Right atrium auricular region (tissue), 2 donors: ENCODE data around the gene RAP1A. TPM values are rescaled to one million over a fixed set of nuclear protein-coding genes. Genes with fewer than 3 reads are reported as not detected.
A peak's percentile ranks its signal among the peaks of the same experiment; 100 is the strongest.

Experiments used
- DNase-seq: peaks from one replicate; pipeline ENCODE4 v3.0.0-alpha.2; 2019; ENCODE audit warnings: low spot score
- H3K27ac ChIP-seq, 2 donors: fragments of 200-600 bp; sonication (generic); 1 replicate in 1 of 2; 2 replicates in 1 of 2; pipeline ENCODE4 v1.5.1; 2016 to 2019
- H3K27me3 ChIP-seq, 2 donors: fragments of 200-600 bp; sonication (generic); one replicate each; pipeline versions ENCODE4 v1.5.1 to v1.6.0; 2017 to 2019
- H3K36me3 ChIP-seq: fragments of 200-600 bp; sonication (generic); one replicate; pipeline ENCODE4 v1.5.1; 2016
- H3K4me1 ChIP-seq, 2 donors: fragments of 200-600 bp; sonication (generic); one replicate each; pipeline versions ENCODE4 v1.5.1 to v1.6.0; 2017 to 2019
- H3K4me3 ChIP-seq, 2 donors: fragments of 200-600 bp; sonication (generic); 1 replicate in 1 of 2; 2 replicates in 1 of 2; pipeline ENCODE4 v1.5.1; 2017 to 2019; ENCODE audit warnings: mild to moderate bottlenecking in 1 of 2, moderate library complexity in 1 of 2
- H3K9me3 ChIP-seq, 2 donors: fragments of 200-600 bp; sonication (generic); one replicate each; pipeline ENCODE4 v1.5.1; 2019
- total RNA-seq, 2 donors: library from RNA; depleted of rRNA; stranded (reverse); fragments of >200 nt; gene quantifications; one replicate each; pipeline ENCODE4 v1.1.0, GENCODE V29; 2016
- TF ChIP-seq, protein P1 (sequence below), 2 donors: fragments of 200-600 bp; sonication (generic); IDR thresholded peaks; one replicate each; pipeline ENCODE4 v1.5.1; 2019; ENCODE audit warnings: antibody characterized with exemption in 2 of 2

Gene RAP1A
- 10 to 100 TPM; 62.1 to 72.8 TPM for total RNA-seq

DNA sequence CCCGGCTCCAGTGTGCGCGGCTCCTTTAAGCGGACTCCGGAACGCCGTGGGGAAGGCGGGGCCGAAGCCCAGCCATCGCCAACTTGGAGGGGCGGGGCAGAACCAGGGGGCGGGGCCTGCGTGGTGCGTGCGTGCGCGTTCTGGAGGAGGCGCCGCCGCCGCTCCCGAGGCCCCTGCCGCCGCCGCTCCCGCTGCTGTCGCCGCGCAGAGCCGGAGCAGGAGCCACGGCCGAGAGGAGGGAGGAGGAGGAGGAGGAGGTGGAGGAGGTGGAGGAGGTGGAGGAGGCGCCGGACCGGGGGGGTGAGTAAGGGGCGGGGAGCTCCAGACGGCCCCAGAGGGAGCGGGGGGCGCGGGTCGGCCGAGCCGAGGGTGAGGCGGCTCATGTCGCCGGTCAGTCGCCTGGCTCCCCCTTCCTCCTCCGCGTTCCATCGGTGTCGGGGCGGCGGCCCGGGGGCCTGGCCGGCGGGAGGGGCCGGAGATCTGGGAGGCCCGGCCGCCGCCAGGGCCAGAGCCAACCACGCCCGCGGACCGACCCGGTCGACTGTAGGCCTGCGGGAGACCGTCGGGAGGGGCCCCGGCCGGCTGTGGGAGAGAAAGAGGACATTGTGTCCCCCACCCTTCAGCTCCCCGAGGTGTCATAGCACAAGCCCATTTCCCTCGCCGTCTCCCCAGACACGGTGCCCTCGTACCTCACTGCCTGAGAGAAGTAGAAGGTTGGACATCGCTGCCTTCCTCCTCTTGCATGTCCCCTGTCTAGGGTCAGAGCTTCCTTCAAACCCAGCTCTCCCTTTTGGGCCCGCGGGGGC, at the start of gene RAP1A:
Gene RAP1A (plus strand): TSS at position 155 of the 806 bp plus-strand sequence. CDS start 71,572 bp downstream, outside the sequence.
- peaks cover 0 to 39% of the 10 kb centered on the region in 2 donors for H3K4me1 ChIP-seq
- DNase-seq = peak; percentile 94
- TF ChIP-seq, protein P1, sequence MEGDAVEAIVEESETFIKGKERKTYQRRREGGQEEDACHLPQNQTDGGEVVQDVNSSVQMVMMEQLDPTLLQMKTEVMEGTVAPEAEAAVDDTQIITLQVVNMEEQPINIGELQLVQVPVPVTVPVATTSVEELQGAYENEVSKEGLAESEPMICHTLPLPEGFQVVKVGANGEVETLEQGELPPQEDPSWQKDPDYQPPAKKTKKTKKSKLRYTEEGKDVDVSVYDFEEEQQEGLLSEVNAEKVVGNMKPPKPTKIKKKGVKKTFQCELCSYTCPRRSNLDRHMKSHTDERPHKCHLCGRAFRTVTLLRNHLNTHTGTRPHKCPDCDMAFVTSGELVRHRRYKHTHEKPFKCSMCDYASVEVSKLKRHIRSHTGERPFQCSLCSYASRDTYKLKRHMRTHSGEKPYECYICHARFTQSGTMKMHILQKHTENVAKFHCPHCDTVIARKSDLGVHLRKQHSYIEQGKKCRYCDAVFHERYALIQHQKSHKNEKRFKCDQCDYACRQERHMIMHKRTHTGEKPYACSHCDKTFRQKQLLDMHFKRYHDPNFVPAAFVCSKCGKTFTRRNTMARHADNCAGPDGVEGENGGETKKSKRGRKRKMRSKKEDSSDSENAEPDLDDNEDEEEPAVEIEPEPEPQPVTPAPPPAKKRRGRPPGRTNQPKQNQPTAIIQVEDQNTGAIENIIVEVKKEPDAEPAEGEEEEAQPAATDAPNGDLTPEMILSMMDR (IDR thresholded peaks at IDR 0.05) = no peak
- H3K9me3 ChIP-seq = no peaks in the 10 kb centered on the region
- no peaks in the 10 kb centered on the region for H3K36me3 ChIP-seq
- peak within 1 kb of the TSS; percentile 71 to 84 for H3K4me3 ChIP-seq
- H3K27ac ChIP-seq = peak within 1 kb of the TSS; percentile 92 to 97
- no peaks in the 10 kb centered on the region for H3K27me3 ChIP-seq

DNA sequence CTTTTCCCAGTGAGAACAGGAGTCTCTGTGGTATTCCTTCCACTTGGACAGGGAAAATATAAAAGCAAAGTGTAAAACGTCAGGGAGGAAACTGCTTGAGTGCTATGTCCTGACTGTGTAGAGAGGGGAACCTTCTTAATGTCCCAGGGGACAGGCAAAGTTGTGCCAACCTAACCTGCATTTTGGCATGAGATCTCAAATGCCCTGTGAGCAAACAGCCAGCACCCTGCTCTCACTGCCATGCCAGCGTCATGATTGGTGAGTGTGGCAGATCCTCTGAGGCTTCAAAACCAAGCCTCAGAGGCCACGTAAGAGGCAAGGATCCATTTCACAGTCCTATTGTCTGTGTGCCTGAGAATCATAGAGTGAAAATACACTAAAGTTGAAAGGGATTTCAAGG, 49.7 kb upstream of the RAP1A start:
- H3K9me3 ChIP-seq = no peaks in the 10 kb centered on the region
- H3K27me3 ChIP-seq = no peaks in the 10 kb centered on the region
- no peak overlapping the region for H3K4me3 ChIP-seq
- DNase-seq = no peak
- TF ChIP-seq, protein P1 (IDR thresholded peaks at IDR 0.05) = no peak
- no peaks in the 10 kb centered on the region for H3K36me3 ChIP-seq
- H3K4me1 ChIP-seq = peaks cover 0 to 9% of the 10 kb centered on the region in 2 donors
- H3K27ac ChIP-seq = no peak overlapping the region

DNA sequence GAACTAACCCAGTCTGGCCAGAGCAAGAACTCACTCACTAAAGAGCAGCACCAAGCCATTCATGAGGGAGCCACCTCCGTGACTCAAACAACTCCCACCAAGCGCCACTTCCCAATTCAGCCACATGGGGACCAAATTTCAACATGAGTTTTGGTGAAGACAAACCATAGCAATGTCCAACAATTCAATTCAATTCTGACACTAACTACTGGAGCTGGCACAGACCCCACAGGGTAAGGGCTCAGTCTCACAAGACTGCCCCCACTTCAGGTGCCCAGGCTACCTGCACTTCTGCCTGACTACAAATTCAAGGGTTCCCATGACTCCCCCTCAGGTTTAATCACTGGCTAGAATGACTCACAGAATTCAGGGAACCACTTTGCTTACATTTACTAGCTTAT, 48.8 kb upstream of the RAP1A start:
- no peak overlapping the region for H3K27ac ChIP-seq
- DNase-seq = no peak

DNA sequence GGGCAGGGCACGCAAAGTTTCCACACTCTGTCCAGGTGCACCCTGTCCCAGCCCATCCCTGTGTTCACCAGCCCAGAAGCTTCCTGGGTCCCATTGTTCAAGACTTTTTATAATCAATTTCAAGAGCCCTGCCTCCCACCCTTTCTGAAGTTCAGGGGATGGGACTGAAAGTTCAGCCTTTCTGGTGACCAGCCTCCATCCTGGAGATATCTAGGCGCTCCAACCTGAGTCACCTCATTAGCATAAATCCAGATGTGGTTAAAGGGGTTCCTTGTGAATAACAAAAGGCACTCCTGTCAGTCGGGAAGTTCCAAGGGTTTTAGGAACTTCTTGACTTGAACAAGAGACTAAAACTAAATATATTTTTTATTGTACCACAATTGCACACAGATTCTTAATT, 48.4 kb upstream of the RAP1A start:
- no peak overlapping the region for H3K27ac ChIP-seq
- DNase-seq = no peak
- peaks cover 0 to 9% of the 10 kb centered on the region in 2 donors for H3K4me1 ChIP-seq

More for the DNA sequence above, 48.8 kb upstream of the RAP1A start:
- H3K27me3 ChIP-seq = no peaks in the 10 kb centered on the region
- H3K4me1 ChIP-seq = peaks cover 0 to 9% of the 10 kb centered on the region in 2 donors
- no peaks in the 10 kb centered on the region for H3K9me3 ChIP-seq
- H3K4me3 ChIP-seq = no peak overlapping the region
- TF ChIP-seq, protein P1 (IDR thresholded peaks at IDR 0.05) = peak in 1 of 2 donors; percentile 41
- no peaks in the 10 kb centered on the region for H3K36me3 ChIP-seq

DNA sequence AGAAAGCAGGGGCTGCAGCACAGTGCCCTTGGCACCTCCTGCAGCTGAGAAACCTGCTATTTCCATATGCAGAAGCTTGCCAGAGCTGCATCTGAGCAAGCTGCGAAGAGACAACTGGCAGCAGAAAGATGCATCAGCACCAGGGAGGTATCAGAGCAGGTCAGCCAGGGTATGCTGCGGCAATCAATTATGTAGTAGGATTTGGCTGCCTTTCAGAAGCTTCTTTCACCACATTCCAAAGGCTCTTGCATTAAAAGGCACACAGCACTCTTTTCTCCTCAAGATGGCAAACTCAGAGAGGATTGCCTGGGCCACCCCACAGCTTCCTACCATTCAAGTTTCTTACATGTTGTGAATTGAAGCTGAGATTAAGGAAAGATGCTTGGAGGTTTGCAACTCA, 47.6 kb upstream of the RAP1A start:
- TF ChIP-seq, protein P1 (IDR thresholded peaks at IDR 0.05) = no peak
- no peak for DNase-seq
- Histone ChIP-seq H3K9me3 (no peaks in the 10 kb centered on the region), H3K36me3 (no peaks in the 10 kb centered on the region), H3K4me1 (peaks cover 0 to 9% of the 10 kb centered on the region in 2 donors), H3K4me3 (no peak overlapping the region), H3K27me3 (no peaks in the 10 kb centered on the region), H3K27ac (no peak overlapping the region)

More for the DNA sequence above, 48.4 kb upstream of the RAP1A start:
- no peak overlapping the region for H3K4me3 ChIP-seq
- TF ChIP-seq, protein P1 (IDR thresholded peaks at IDR 0.05) = no peak
- no peaks in the 10 kb centered on the region for H3K36me3 ChIP-seq
- H3K9me3 ChIP-seq = no peaks in the 10 kb centered on the region
- no peaks in the 10 kb centered on the region for H3K27me3 ChIP-seq
